NOMO-1 treated with dmso at 0.1 percent for 144 hours (cell line): ENCODE measurements around the gene ASMTL.
"Not testable (repeated sequence)": the region's sequence is repeated elsewhere in the genome, so short reads cannot be mapped to it uniquely, and the experiment has no call there.

Experiments
- DNase-seq: peaks from one replicate; lab custom pipeline; 2025; ENCODE audit not compliant: unreplicated experiment; lab: John Stamatoyannopoulos, UW

The ASMTL gene

DNA sequence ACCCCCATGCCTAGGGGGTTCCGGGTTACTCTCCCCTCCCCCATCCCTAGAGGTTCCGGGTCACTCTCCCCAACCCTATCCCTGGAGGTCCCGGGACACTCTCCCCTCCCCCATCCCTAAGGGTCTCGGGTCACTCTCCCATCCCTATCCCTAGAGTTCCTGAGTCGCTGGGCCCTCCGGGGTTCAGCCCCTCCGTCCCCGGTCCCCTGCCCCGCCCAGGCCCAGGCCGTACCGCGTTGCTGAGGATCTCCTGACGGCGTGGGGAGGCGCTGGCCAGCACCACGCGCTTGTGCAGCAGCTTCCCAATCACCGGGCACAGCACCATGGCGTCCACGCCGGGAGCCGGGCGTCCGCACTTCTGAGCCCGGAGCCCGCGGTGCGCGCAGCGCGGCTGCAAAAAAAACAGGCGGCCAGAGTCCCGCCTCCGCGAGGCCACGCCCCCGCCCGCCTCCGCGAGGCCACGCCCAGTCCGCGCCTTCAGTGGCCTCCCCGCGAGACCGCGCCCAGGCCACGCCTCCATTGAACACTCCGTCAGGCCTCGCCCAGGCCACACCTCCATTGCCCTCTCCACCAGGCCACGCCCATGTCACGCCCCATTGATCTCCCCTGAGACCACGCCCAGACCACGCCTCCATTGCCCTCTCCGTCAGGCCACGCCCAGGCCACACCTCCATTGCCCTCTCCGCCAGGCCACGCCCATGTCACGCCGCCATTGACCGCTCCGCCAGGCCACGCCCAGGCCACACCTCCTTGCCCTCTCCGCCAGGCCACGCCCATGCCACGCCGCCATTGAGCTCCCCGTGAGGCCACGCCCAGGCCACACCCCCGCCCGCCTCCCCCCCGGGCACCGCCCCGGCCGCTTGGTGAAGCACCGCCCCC lies at the start of gene ASMTL:
TSS of gene ASMTL (minus strand) at position 394 of the 879 bp plus-strand sequence. CDS start at position 325, 69 bp downstream.
- no peak for DNase-seq

DNA sequence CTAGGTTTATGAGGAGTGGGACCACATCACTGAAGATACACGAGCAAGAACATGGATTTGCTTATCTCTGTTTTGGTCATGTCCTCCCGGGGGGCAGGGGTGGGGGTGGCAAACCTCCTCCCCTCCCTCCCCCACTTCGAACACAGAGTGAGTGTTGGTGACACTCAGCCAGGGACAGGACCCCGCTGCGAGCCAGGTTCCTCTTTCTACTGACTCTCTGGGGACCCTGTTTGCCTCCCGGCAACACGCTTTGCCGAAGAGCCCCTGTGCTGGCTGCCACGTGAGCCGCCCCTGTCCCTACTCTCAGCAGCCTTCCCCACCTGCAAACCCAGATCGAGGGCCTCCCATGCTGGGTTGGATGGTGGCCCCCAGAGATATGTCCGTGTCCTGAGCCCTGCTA lies 49.5 kb upstream of the ASMTL start:
- DNase-seq: no peak

GRCh38 chrX:1500701-1501624 lies 48.3 kb upstream of the ASMTL start:
- no peak for DNase-seq

DNA sequence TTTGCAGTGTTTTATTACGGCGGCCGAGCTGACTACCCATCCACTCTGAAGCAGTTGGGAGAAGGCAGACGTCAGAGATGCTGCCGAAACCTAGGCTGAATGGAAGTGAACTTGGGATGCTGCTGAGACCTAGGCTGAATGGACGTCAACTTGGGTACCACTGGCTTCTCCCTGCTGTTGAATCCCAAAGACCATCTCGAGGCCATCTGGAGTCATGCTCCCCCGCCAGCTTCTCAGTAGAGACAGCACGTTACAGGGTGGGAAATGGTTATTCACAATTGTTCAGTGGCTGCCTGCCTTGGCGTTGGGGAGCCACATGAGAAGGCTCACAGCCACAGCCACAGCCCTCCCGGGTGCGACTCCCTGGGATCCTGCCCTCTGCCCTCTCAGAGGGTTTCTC lies 43.4 kb upstream of the ASMTL start:
- no peak for DNase-seq

GRCh38 chrX:1493877-1494510 lies 41.3 kb upstream of the ASMTL start:
- DNase-seq: peak; percentile 61

- no peak for DNase-seq
Measured at GRCh38 chrX:1493412-1493811, 40.7 kb upstream of the ASMTL start.

- DNase-seq: no peak
Measured at GRCh38 chrX:1492421-1493012, 39.8 kb upstream of the ASMTL start.

GRCh38 chrX:1491851-1492349 lies 39.2 kb upstream of the ASMTL start:
- DNase-seq: no peak

DNA sequence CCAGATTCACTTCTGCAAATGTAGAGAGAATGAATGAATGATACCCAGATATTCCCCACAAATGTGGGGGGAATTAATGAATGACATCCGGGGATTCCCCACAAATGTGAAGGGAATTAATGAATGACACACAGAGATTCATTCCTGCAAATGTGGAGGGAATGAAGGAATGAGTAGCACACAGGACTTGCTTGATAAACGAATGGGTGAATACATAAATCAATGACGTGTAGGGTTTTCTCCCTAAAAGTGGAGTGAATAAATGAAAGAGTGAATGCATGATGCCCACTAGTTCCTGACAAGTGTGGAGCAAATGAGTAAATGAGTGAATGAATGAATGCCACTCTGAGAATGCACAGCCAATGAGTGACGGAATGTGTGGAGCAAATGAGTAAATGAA lies 38.5 kb upstream of the ASMTL start:
- not testable (repeated sequence) for DNase-seq

- DNase-seq: not testable (repeated sequence)
Measured at GRCh38 chrX:1490723-1491122, 38.0 kb upstream of the ASMTL start.

- DNase-seq: not testable (repeated sequence)
Measured at GRCh38 chrX:1489354-1489753, 36.6 kb upstream of the ASMTL start.

DNA sequence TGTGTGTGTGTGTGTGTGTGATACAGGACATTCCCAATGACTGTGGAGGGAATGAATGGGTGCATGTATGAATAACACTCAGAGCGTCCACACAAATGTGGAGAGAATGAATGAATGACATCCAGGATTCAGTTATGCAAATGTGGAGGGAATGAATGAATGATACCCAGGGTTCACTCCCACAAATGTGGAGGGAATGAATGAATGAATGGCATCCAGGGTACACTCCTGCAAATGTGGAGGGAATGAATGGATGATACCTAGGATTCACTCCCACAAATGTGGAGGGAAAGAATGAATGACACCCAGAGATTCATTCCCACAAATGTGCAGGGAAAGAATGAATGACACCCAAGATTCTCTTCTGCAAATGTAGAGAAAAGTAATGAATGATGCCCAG lies 36.0 kb upstream of the ASMTL start:
- no peak for DNase-seq

GRCh38 chrX:1488141-1488540 lies 35.4 kb upstream of the ASMTL start:
- DNase-seq: no peak

DNA sequence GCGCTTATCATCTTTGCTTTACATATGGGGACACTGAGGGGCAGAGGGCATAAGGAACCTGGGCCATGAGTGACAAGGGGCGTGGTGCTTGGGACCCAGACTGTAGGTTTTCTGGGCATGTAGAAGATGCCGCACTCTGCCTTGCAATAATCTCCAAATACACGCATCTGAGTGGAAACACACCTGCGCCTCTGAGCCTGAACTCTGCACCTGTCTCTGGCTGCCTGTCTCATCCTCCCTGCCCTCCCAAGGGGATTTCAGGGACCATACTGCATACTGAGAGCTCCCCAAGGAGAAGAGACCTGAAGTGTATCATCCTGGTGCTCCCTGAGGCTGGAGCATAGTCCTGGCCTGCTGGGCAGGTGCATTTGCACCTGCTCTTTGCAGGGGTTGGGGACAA lies 34.7 kb upstream of the ASMTL start:
- DNase-seq: no peak

- DNase-seq: no peak
Measured at GRCh38 chrX:1486749-1487361, 34.1 kb upstream of the ASMTL start.

- DNase-seq: no peak
Measured at GRCh38 chrX:1486177-1486576, 33.5 kb upstream of the ASMTL start.

DNA sequence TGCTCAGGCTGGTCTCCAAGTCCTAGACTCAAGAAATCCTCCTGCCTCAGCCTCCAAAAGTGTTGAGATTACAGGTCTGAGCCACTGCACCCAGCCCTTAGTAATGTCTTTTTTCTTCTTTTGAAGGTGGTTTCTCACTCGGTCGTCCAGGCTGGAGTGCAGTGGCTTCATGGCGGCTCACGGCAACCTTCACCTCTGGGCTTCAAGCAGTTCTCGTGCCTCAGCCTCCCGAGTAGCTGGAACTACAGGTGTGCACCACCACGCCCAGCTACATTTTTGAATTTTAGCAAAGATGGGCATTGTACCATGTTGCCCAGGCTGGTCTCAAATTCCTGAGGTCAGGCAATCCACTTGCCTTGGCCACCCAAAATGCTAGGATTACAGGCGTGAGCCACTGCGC lies 32.3 kb upstream of the ASMTL start:
- no peak for DNase-seq

- no peak for DNase-seq
Measured at GRCh38 chrX:1484638-1485019, 31.9 kb upstream of the ASMTL start.

DNA sequence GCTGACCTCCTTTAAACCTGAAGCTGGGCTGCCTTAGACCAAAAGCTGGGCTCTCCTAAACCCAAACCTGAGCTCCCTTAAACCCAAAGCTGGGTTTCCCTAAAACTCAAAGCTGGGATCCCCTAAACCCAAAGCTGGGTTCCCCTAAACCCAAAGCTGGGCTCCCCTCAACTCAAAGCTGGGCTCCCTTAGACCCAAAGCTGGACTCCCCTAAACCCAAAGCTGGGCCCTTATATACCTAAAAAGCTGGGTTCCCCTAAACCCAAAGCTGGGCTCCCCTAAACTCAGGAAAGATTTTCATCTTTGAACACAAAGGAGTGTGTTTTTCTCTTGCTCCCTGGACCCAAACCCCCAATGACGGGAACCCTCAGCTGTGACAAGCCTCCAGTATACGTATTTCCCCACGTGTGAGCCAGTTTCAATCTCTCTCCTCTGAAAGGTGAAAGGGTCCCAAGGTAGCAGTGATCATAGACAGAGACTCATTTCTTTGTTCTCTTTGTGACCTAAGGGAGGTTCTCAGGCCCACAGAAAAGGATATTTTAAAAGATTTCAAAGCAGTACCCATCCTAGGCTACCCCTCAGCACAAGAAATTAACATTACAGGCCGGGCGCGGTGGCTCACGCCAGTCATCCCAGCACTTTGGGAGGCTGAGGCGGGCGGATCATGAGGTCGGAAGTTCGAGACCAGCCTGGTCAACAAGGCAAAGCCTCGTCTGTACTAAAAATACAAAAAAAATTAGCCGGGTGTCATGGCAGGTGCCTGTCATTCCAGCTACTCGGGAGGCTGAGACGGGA lies 31.3 kb upstream of the ASMTL start:
- DNase-seq: no peak

DNA sequence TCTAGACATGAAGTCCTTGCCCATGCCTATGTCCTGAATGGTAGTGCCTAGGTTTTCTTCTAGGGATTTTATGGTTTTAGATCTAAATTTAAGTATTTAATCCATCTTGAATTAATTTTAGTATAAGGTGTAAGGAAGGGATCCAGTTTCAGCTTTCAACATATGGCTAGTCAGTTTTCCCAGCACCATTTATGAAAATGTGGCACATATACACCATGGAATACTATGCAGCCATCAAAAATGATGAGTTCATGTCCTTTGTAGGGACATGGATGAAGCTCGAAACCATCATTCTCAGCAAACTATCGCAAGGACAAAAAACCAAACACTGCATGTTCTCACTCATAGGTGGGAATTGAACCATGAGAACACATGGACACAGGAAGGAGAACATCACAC lies 29.8 kb upstream of the ASMTL start:
- not testable (repeated sequence) for DNase-seq
